ENCODE measurements around the gene TSN.

Gene TSN

DNA sequence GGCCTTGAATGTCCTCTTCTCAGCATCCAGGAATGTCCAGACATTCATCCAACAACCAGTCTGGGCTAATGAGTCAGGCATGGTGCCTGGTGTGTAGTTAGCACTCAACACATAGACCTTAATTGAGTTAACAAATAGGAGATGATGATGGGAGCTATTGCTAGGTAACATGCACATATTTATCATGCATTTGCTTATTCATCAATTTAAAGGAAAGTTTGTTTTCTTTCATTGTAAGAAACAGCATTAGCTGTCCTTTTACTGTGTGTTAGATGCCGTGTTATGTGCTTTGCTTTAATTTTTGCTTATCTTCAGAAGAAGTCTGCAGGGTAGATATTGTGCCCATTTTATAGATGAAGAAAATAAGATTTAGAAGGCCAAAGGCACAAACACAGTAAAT, 43.2 kb downstream of the TSN start:
- Histone ChIP-seq H3K4me2 (ENCODE audit: low read length) (no peak overlapping the region), H3K79me2 (ENCODE audit: control insufficient read depth, low read length) (no peaks in the 10 kb centered on the region), H3K36me3 (ENCODE audit: control insufficient read depth, low read length) (peaks cover 6% of the 10 kb centered on the region; the same call in 1 of the 2 replicates), H3K4me3 (ENCODE audit: low read length) (no peak overlapping the region), H3K27ac (ENCODE audit: low read depth, low read length) (no peak overlapping the region), H3K27me3 (ENCODE audit: control insufficient read depth, low read length) (no peaks in the 10 kb centered on the region), H3K4me1 (ENCODE audit: control insufficient read depth, low read length) (peaks cover 16% of the 10 kb centered on the region), H4K20me1 (ENCODE audit: control insufficient read depth, insufficient read depth, low read depth, low read length) (no peaks in the 10 kb centered on the region), H3F3A (ENCODE audit: control insufficient read depth, insufficient read depth) (peaks cover 7% of the 10 kb centered on the region), H3K9me2 (replicated peaks; ENCODE audit: control insufficient read depth, low read length) (no peaks in the 10 kb centered on the region), H3K9me3 (ENCODE audit: control insufficient read depth, insufficient read depth, low read length) (peaks cover 13% of the 10 kb centered on the region)
- TF ChIP-seq EZH2phosphoT487 (IDR thresholded peaks at IDR 0.05; ENCODE audit: borderline replicate concordance, low read length), result no peak
- TF ChIP-seq, protein P1, sequence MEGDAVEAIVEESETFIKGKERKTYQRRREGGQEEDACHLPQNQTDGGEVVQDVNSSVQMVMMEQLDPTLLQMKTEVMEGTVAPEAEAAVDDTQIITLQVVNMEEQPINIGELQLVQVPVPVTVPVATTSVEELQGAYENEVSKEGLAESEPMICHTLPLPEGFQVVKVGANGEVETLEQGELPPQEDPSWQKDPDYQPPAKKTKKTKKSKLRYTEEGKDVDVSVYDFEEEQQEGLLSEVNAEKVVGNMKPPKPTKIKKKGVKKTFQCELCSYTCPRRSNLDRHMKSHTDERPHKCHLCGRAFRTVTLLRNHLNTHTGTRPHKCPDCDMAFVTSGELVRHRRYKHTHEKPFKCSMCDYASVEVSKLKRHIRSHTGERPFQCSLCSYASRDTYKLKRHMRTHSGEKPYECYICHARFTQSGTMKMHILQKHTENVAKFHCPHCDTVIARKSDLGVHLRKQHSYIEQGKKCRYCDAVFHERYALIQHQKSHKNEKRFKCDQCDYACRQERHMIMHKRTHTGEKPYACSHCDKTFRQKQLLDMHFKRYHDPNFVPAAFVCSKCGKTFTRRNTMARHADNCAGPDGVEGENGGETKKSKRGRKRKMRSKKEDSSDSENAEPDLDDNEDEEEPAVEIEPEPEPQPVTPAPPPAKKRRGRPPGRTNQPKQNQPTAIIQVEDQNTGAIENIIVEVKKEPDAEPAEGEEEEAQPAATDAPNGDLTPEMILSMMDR (IDR thresholded peaks at IDR 0.05; ENCODE audit: low read depth, low read length, poor library complexity, severe bottlenecking), result no peak

DNA sequence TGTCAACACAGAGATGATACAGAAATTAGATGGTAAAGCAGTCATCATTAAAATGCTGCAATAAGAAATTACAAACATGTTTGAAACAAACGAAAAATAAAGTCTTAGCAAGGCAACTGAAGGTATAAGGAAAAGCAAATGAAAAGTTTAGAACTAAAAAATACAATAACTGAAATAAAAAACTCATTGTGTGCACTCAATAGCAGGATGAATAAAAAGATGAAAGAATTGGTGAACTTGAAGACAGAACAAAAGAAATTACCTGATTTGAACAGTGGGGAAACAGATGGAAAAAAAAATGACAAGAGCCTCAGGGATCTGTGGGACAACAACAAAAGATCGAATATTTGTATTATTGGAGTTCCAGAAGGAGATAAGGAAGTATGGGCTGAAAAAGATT, 46.5 kb downstream of the TSN start:
- Histone ChIP-seq H3K27me3 (ENCODE audit: control insufficient read depth, low read length) (no peaks in the 10 kb centered on the region), H3K4me3 (ENCODE audit: low read length) (no peak overlapping the region), H3F3A (ENCODE audit: control insufficient read depth, insufficient read depth) (peaks cover 20% of the 10 kb centered on the region), H3K27ac (ENCODE audit: low read depth, low read length) (peak overlapping the region; percentile 99), H4K20me1 (ENCODE audit: control insufficient read depth, insufficient read depth, low read depth, low read length) (no peaks in the 10 kb centered on the region), H3K4me2 (ENCODE audit: low read length) (no peak overlapping the region), H3K4me1 (ENCODE audit: control insufficient read depth, low read length) (peaks cover 44% of the 10 kb centered on the region), H3K9me2 (replicated peaks; ENCODE audit: control insufficient read depth, low read length) (no peaks in the 10 kb centered on the region), H3K36me3 (ENCODE audit: control insufficient read depth, low read length) (peaks cover 6% of the 10 kb centered on the region; the same call in 1 of the 2 replicates), H3K79me2 (ENCODE audit: control insufficient read depth, low read length) (no peaks in the 10 kb centered on the region), H3K9me3 (ENCODE audit: control insufficient read depth, insufficient read depth, low read length) (peaks cover 13% of the 10 kb centered on the region)
- TF ChIP-seq, protein P1 (IDR thresholded peaks at IDR 0.05; ENCODE audit: low read depth, low read length, poor library complexity, severe bottlenecking), result no peak

DNA sequence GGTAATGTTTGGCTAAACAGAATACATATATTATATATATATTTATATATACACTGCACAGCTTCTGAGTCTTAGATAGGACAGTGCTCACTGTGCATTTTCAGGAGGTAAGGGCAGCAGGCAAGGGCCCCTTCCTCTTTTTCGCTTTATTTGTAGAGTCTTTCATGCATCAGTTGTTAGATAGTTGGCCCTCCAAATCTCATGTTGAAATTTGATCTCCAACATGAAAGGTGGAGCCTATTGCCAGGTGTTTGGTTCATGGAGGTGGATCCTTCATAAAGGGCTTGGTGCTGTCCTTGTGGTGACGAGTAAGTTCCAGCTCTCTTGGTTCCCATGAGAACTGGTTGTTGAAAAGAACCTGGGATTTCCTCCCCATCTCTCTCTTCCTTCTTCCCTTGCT, 48.1 kb downstream of the TSN start:
- H3K9me3 ChIP-seq (ENCODE audit: control insufficient read depth, insufficient read depth, low read length), result peaks cover 13% of the 10 kb centered on the region
- TF ChIP-seq, protein P1 (IDR thresholded peaks at IDR 0.05; ENCODE audit: low read depth, low read length, poor library complexity, severe bottlenecking), result no peak
- no peak for TF ChIP-seq EZH2phosphoT487 (IDR thresholded peaks at IDR 0.05; ENCODE audit: borderline replicate concordance, low read length)
- no peaks in the 10 kb centered on the region for H3K27me3 ChIP-seq (ENCODE audit: control insufficient read depth, low read length)
- H3K79me2 ChIP-seq (ENCODE audit: control insufficient read depth, low read length), result no peaks in the 10 kb centered on the region
- no peaks in the 10 kb centered on the region for H4K20me1 ChIP-seq (ENCODE audit: control insufficient read depth, insufficient read depth, low read depth, low read length)
- peak overlapping the region; percentile 99 for H3K27ac ChIP-seq (ENCODE audit: low read depth, low read length)
- H3K9me2 ChIP-seq (replicated peaks; ENCODE audit: control insufficient read depth, low read length), result no peaks in the 10 kb centered on the region
- peaks cover 6% of the 10 kb centered on the region; the same call in 1 of the 2 replicates for H3K36me3 ChIP-seq (ENCODE audit: control insufficient read depth, low read length)
- H3K4me1 ChIP-seq (ENCODE audit: control insufficient read depth, low read length), result peaks cover 47% of the 10 kb centered on the region
- H3F3A ChIP-seq (ENCODE audit: control insufficient read depth, insufficient read depth), result peaks cover 25% of the 10 kb centered on the region
- peak overlapping the region; percentile 76 for H3K4me3 ChIP-seq (ENCODE audit: low read length)
- peak overlapping the region; percentile 90 for H3K4me2 ChIP-seq (ENCODE audit: low read length)

Measured in DOHH2 (cell line).